Ishikawa (cell line): Measurements from ENCODE around the gene CERT1.

Source experiments
- EGR1 ChIP-seq: IDR thresholded peaks from 2 replicates; pipeline ENCODE4 v1.6.1; 2012
- EP300 ChIP-seq: IDR thresholded peaks from 2 replicates; pipeline ENCODE4 v1.6.1; 2012; ENCODE audit warnings: borderline replicate concordance
- FOXM1 ChIP-seq: IDR thresholded peaks from 2 replicates; pipeline ENCODE4 v1.6.1; 2012; ENCODE audit warnings: low read depth, borderline replicate concordance
- NFIC ChIP-seq: IDR thresholded peaks from 2 replicates; pipeline ENCODE4 v1.6.1; 2012
- RAD21 ChIP-seq: IDR thresholded peaks from 2 replicates; pipeline ENCODE4 v1.6.1; 2012; ENCODE audit warnings: low read depth
- TAF1 ChIP-seq: IDR thresholded peaks from 2 replicates; pipeline ENCODE4 v1.6.1; 2012; ENCODE audit warnings: low read depth, mild to moderate bottlenecking
- TCF12 ChIP-seq: IDR thresholded peaks from 2 replicates; pipeline ENCODE4 v1.6.1; 2012; ENCODE audit warnings: low read depth
- TEAD4 ChIP-seq: IDR thresholded peaks from 2 replicates; pipeline ENCODE4 v1.6.1; 2012
- YY1 ChIP-seq: IDR thresholded peaks from 2 replicates; pipeline ENCODE4 v1.6.1; 2012; ENCODE audit warnings: low read depth
- TF ChIP-seq, protein P1 (sequence below): IDR thresholded peaks from 2 replicates; pipeline ENCODE4 v1.6.1; 2012

DNA sequence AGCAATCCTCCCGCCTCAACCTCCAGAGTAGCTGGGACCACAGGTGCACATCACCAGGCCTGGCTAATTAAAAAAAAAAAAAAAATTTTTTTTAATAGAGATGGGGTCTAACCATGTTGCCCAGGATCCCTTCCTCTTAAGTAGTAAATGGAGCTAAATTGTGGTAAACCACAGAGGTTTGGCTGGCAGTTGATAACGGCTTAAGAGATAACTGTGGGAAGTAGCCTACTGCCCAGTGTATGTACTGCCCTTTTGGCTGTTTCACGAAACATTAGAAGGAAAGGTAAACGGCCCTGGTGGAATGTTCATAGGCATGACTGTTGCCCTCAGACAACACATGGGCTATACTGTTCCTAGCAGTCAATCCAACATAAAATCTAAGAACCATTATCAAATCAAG, 130.0 kb downstream of the CERT1 start:
- no peak for TF ChIP-seq FOXM1
- TF ChIP-seq NFIC: no peak
- TF ChIP-seq TAF1: no peak
- TF ChIP-seq EGR1: no peak
- no peak for TF ChIP-seq RAD21
- TF ChIP-seq, protein P1, sequence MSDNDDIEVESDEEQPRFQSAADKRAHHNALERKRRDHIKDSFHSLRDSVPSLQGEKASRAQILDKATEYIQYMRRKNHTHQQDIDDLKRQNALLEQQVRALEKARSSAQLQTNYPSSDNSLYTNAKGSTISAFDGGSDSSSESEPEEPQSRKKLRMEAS: no peak
- no peak for TF ChIP-seq YY1
- TF ChIP-seq EP300: no peak
- TF ChIP-seq TCF12: no peak
- TF ChIP-seq TEAD4: no peak
